ENCODE data around the gene DNER.

DNA sequence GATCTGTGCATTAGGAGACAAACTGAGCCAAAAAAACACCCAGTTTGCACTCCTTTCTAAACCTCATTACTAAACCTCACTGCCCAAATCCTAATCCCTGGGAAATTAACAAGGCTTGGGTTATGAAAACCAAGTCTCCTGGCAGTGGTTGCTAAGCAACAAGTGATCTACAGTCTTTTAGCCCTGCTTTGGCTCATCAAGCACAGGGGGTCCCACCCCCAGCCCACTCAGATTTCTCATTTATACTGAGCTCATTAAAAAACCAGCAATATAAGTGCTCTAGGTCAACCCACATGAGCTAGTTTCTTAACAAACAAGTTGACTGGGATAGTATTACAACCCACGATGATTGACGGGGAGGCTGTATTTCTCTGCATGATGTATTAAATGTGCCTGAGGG, 18.4 kb downstream of the DNER start:
- TF ChIP-seq, protein P1, sequence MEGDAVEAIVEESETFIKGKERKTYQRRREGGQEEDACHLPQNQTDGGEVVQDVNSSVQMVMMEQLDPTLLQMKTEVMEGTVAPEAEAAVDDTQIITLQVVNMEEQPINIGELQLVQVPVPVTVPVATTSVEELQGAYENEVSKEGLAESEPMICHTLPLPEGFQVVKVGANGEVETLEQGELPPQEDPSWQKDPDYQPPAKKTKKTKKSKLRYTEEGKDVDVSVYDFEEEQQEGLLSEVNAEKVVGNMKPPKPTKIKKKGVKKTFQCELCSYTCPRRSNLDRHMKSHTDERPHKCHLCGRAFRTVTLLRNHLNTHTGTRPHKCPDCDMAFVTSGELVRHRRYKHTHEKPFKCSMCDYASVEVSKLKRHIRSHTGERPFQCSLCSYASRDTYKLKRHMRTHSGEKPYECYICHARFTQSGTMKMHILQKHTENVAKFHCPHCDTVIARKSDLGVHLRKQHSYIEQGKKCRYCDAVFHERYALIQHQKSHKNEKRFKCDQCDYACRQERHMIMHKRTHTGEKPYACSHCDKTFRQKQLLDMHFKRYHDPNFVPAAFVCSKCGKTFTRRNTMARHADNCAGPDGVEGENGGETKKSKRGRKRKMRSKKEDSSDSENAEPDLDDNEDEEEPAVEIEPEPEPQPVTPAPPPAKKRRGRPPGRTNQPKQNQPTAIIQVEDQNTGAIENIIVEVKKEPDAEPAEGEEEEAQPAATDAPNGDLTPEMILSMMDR (IDR thresholded peaks at IDR 0.05; ENCODE audit: low read length): no peak
- TF ChIP-seq EZH2 (IDR thresholded peaks at IDR 0.05; ENCODE audit: borderline replicate concordance, low read length): no peak
